ENCODE data around the gene DYNC1I1. TPM values are rescaled to one million over a fixed set of nuclear protein-coding genes. Genes with fewer than 3 reads are reported as not detected.

The DYNC1I1 gene
- total RNA-seq, 1 experiment from 2014 or later = not detected

GRCh38 chr7:95927756-95928155 lies 155.4 kb downstream of the DYNC1I1 start:
- no TSS peak for BruUV-seq (replicated peaks)
- intact Hi-C loops (cut with micrococcal nuclease; ENCODE audit: unreplicated experiment) = no loop called here
- Histone ChIP-seq H3K27me3 (ENCODE audit: insufficient read depth, low read depth) (no peaks in the 10 kb centered on the region), H3K4me3 (no peak overlapping the region), H2AFZ (no peak overlapping the region), H4K20me1 (ENCODE audit: insufficient read depth) (no peaks in the 10 kb centered on the region), H3K9me3 (ENCODE audit: insufficient read depth, low read depth) (no peaks in the 10 kb centered on the region), H3K4me1 (replicated peaks; ENCODE audit: insufficient read depth) (no peaks in the 10 kb centered on the region), H3K36me3 (ENCODE audit: low read depth) (no peaks in the 10 kb centered on the region), H3F3A (ENCODE audit: insufficient read depth, low read depth) (no peaks in the 10 kb centered on the region), H3K79me2 (ENCODE audit: low read depth) (no peaks in the 10 kb centered on the region), H3K27ac (no peak overlapping the region), H3K4me2 (no peak overlapping the region), H3K9me2 (ENCODE audit: insufficient read depth) (no peaks in the 10 kb centered on the region)
- POLR2A ChIA-PET (ENCODE audit: unreplicated experiment) = interaction anchor here (0.6 kb wide), 1 partner anchor 41 kb away, joined by 3 read pairs; no protein-coding TSS in a partner anchor
- no peak for DNase-seq
- CTCF ChIA-PET = no interaction called here
- TF ChIP-seq EZH2 (IDR thresholded peaks at IDR 0.05; ENCODE audit: low read depth) (no peak), CTCF (conservative IDR thresholded peaks at IDR 0.05) (no peak)

GRCh38 chr7:95929710-95930280 lies 157.4 kb downstream of the DYNC1I1 start:
- H3K27ac ChIP-seq = no peak overlapping the region
- no peak for DNase-seq
- no peak overlapping the region for H2AFZ ChIP-seq
- BruUV-seq (replicated peaks) = no TSS peak
- H3K4me2 ChIP-seq = no peak overlapping the region
- no peaks in the 10 kb centered on the region for H3K36me3 ChIP-seq (ENCODE audit: low read depth)
- no peaks in the 10 kb centered on the region for H3K9me2 ChIP-seq (ENCODE audit: insufficient read depth)
- H3K9me3 ChIP-seq (ENCODE audit: insufficient read depth, low read depth) = no peaks in the 10 kb centered on the region
- no peaks in the 10 kb centered on the region for H3K4me1 ChIP-seq (replicated peaks; ENCODE audit: insufficient read depth)
- intact Hi-C loops (cut with micrococcal nuclease; ENCODE audit: unreplicated experiment) = no loop called here
- no peaks in the 10 kb centered on the region for H3K79me2 ChIP-seq (ENCODE audit: low read depth)
- POLR2A ChIA-PET (ENCODE audit: unreplicated experiment) = no interaction called here
- CTCF ChIA-PET = no interaction called here
- H3K4me3 ChIP-seq = no peak overlapping the region
- TF ChIP-seq CTCF (conservative IDR thresholded peaks at IDR 0.05) (no peak), EZH2 (IDR thresholded peaks at IDR 0.05; ENCODE audit: low read depth) (no peak)
- no peaks in the 10 kb centered on the region for H3K27me3 ChIP-seq (ENCODE audit: insufficient read depth, low read depth)
- no peaks in the 10 kb centered on the region for H3F3A ChIP-seq (ENCODE audit: insufficient read depth, low read depth)
- H4K20me1 ChIP-seq (ENCODE audit: insufficient read depth) = no peaks in the 10 kb centered on the region

DNA sequence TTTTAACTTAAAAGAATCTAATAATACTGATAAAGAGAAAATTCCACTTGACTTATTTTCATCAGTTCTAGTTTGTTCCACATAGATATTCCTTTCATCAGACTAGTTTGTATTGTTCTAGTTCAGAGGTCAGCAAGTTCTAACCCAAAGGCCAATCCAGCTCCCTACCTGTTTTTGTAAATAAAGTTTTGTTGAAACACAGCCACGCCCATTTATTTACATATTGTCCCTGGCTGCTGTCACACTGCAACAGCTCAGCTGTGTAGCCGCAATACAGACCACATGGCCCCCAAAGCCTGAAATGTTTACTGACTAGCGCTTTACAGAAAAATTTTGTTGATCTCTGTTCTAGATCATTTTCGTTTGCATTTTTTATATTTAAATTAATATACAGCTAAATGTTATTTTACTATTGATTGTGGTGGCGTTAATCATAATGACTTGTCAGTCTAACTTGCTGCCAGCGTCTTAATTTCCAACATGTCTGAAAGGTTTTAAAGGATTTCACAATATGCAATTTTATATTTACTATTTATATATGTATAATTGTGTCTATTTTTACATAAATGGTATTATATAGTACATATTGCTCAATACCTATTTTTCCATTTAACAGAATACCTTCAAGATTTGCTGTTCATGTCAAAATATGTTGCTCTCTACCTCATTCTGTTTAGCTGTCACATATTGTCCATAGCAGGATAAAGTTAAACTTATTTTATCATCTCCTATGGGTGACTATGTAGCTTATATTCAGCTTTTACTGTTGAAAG lies 159.3 kb downstream of the DYNC1I1 start:
- H3K79me2 ChIP-seq (ENCODE audit: low read depth) = no peaks in the 10 kb centered on the region
- TF ChIP-seq EZH2 (IDR thresholded peaks at IDR 0.05; ENCODE audit: low read depth) (no peak), CTCF (conservative IDR thresholded peaks at IDR 0.05) (no peak)
- intact Hi-C loops (cut with micrococcal nuclease; ENCODE audit: unreplicated experiment) = no loop called here
- no peak overlapping the region for H3K4me3 ChIP-seq
- no peaks in the 10 kb centered on the region for H3K9me3 ChIP-seq (ENCODE audit: insufficient read depth, low read depth)
- no TSS peak for BruUV-seq (replicated peaks)
- H3K27me3 ChIP-seq (ENCODE audit: insufficient read depth, low read depth) = no peaks in the 10 kb centered on the region
- no peaks in the 10 kb centered on the region for H3F3A ChIP-seq (ENCODE audit: insufficient read depth, low read depth)
- H3K4me2 ChIP-seq = no peak overlapping the region
- H3K9me2 ChIP-seq (ENCODE audit: insufficient read depth) = no peaks in the 10 kb centered on the region
- ChIA-PET CTCF (no interaction called here), POLR2A (ENCODE audit: unreplicated experiment) (no interaction called here)
- H3K4me1 ChIP-seq (replicated peaks; ENCODE audit: insufficient read depth) = no peaks in the 10 kb centered on the region
- H3K27ac ChIP-seq = no peak overlapping the region
- H3K36me3 ChIP-seq (ENCODE audit: low read depth) = no peaks in the 10 kb centered on the region
- DNase-seq = no peak
- no peaks in the 10 kb centered on the region for H4K20me1 ChIP-seq (ENCODE audit: insufficient read depth)
- no peak overlapping the region for H2AFZ ChIP-seq
